Activated CD8-positive, alpha-beta memory T cell treated with anti-CD3 and anti-CD28 coated beads, Interleukin-2, amount 50 U/mL, for 24 hours (primary cell): ENCODE results near the gene ADRA1B.
"Not testable (repeated sequence)": the region's sequence is repeated elsewhere in the genome, so short reads cannot be mapped to it uniquely, and the experiment has no call there.

Source experiments
- DNase-seq: peaks from one replicate; pipeline ENCODE4 v3.0.0-alpha.2; 2020; ENCODE audit errors: extremely low read depth

ADRA1B gene

DNA sequence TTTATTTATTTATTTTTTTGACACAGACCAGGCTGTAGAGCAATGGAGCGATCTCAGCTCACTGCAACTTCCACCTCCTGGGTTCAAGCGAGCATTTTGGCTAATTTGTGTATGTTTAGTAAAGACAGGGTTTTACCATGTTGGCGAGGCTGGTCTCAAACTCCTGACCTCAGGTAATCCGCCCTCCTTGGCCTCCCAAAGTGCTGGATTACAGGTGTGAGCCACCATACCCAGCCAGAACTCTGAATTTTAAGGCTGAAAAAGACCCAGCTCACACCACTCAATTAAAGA is 49.5 kb downstream of the ADRA1B start:
- not testable (repeated sequence) for DNase-seq

DNA sequence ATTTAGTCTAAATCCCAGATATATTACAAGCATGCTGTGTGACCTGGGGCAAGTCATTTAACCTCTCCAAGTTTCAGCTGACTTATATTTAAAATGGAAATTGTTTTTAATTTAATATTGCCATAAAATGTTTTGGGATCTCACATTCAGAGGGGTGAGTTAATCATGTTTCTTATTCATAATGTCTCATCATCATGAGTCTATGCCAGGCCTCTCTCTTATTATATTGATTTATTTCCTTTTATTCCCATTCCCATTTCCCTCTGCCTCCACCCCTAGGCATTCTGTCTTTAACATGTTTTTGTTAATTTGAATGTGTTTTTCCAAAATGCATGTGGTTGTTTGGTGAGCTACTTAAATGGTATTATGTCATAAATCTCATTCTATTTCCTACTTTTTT is 53.7 kb downstream of the ADRA1B start:
- no peak for DNase-seq

DNA sequence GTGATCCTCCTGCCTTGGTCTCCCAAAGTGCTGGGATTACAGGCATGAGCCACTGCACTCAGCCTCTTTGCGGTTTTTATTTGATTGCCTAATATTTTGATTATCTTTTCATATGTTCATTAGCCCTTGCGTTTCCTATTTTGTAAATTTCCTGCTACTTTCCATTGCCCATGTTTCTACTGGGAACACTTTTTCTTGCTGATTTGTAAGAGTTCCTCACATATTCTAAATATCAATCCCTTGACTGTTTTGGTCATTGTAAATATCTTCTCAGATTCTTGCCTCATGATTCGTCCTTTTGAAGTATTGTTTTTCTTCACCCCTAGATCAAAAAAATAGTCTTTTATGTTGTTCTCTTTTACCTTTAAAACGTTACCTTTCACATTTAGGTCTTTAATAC is 54.8 kb downstream of the ADRA1B start:
- no peak for DNase-seq

DNA sequence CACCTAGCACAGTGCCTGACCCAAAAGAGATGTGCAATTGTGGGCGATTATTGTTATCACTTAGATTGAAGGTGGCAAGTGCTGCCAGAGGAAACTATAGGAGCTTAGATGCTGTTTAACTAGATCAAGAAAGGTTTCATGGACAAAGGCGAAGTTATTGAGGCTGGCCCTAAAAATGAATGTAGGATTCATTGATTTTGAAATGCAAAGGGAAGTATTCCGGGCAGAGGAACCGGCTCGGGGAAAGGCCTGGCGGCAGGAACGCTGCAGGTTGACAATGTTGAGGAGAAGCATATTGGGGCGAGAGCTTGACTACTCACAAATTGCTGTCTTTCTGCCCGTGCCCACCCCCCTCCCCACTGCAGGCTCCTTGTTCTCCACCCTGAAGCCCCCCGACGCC is 55.2 kb downstream of the ADRA1B start:
- DNase-seq = no peak

DNA sequence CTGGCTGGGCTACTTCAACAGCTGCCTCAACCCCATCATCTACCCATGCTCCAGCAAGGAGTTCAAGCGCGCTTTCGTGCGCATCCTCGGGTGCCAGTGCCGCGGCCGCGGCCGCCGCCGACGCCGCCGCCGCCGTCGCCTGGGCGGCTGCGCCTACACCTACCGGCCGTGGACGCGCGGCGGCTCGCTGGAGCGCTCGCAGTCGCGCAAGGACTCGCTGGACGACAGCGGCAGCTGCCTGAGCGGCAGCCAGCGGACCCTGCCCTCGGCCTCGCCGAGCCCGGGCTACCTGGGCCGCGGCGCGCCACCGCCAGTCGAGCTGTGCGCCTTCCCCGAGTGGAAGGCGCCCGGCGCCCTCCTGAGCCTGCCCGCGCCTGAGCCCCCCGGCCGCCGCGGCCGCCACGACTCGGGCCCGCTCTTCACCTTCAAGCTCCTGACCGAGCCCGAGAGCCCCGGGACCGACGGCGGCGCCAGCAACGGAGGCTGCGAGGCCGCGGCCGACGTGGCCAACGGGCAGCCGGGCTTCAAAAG is 55.7 kb downstream of the ADRA1B start:
- DNase-seq = no peak

DNA sequence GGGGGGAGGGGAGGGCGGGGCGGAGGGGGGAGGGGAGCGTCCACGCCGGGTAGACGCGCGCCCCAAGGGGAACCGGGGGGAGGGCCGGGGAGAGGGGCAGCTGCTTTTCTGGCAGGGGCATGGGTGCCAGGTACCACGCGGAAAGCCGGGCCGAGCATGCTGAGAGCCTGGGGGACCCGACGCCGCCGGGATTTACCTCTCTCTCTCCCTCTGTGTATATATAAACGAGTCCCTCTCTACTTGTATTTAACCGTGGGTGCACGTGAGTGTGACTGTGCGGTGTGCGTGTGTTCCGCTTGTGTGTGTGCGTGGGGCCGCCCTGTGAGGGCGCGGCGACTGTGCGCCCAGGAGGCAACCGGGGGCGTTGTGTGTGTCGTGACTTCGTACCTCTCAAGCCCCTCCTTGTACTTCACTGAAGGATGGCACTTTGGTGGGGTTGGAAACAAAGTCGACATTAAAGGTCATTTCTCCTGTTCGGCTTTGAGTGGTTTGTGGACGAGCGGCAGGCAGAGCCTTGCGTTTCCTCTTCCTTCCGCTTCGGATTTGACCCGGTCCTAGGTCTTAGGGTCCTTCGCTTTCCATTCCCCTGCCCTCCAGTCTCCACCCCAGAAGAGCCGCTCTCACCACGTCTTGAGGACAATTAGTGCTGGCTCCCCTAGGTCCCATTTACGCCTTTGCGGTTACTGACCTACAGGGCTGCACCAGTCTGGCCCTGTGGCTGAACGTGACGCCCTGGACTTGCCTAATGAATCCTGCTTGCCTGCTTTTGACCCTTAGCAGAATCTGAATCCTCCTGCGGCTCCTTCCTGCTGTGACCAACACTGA is 56.5 kb downstream of the ADRA1B start:
- no peak for DNase-seq

DNA sequence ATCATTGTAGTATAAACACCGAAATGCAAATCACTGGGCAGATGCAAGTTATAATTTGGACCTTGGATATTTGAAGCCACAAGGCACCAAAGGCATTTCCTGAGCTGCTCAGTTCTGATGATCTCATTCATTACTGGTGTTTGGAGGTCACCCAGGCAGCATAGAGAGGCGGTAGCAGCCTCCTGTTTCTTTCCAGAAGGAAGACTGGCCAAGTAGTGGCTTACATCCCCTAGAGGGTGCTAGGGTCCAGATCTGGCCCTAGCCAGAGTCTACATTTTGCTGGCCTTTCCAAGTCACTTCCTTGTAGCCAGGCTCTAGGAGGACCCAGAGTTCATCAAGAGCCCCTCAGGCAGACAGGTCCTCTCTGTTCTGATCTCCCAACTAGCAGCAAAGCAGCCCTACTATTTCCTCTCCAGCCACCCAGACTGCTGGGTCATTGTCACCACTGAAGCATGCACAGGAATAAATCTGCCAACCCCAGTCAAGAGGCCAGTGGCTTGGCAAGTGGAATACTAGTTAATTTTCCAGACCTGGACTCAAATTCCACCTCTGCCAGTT is 59.3 kb downstream of the ADRA1B start:
- no peak for DNase-seq

DNA sequence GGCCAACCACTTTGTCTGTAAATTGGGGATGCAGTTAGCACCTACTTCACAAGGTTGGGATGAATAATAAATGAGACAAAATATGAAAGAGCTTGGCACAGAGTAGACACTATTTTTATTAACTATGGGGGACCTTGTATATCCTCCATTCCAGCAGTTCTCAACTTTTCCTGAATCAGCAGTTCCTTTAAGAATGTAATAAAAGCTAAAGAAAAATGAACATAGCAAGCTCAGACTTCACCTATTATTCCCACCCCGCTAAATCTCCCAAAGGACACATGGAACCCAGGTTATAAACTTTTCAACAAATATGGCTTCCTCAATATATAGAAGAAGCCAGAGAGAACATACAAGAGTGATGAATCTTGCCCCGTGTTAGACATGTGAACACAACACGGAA is 60.6 kb downstream of the ADRA1B start:
- no peak for DNase-seq

DNA sequence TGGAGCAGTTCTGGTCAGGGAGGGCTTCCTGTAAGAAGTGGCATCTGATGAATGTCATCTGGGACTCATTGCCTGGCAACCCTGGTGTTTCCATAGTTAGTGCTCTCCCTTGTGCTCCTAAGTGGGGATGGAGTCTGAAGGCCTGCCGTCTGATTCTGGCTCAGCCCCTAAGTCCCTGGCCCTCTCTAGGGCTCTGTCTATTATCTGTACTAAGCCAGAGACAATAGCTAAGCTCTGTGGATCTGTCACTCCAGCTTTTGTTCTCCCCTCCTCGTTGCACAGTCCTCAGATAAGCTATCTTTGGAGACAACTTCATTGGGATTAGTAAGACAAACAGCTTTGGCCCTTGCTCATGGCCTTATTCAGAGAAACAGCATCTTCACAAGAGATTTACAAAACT is 62.1 kb downstream of the ADRA1B start:
- DNase-seq = no peak

DNA sequence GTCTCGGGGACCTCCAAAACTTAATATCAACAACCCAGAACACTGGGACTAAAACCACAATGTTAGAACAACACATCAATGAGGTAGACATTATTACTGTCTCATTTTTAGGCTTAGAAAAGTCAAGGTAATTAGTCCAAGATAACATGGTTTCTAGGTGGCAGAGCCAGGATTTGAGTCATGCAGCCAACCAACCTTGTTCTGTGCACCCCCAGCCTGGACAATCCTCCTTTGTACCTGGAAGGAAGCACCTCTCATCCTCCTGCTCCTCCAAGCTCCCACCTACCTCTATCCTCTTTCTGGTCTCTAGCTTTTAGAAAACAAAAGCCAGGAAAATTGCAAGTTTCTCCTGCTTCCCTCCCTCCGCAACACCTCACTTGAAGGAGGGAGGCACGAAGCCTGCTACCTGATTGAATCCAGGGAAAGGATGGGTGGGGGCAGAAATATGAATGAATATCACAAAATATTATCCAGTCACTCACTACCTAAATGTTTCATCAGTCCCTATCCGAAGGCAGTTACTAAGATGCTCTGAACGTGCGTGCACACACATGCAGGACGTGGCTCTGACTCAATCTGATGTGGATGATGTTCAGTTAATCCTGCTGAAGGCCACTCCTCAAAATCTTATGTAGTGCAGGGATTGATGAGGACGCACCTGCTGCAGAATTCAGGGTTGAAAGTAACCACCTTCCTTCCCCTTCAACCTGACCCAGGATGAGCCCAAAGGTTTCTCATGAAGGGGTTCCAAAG is 66.3 kb downstream of the ADRA1B start:
- no peak for DNase-seq

DNA sequence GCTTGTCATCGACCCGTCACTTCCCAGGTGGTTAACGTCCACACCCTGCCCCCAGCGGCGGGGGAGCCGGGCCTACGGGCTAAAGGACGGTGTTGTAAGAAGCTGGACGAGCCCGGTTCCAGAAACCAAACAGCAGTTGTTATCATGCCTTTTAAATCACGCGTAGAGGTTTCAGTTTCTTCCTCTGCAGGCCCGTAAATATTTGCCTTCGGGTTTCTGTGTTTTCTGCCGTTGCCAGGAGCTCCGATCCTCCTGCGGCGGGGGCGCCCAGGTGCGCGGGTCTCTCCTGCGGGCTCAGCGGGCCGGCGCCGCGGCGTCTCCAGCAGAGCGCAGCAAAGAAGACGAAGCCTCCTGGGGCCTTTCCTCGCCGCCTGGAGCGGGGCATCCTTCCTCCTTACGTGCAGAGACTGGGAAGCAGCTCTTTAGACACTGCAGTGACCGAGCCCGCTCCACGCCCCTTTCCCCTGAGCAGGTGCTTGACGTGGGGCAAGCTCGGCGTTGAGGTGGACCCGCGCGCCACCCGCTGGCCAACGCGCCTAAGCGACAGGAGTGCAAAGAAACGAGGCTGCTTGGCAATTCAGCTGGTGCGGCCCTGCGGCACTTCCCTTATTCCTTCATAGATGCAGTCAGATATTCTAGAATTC is 70.9 kb downstream of the ADRA1B start:
- DNase-seq = peak; percentile 39

DNA sequence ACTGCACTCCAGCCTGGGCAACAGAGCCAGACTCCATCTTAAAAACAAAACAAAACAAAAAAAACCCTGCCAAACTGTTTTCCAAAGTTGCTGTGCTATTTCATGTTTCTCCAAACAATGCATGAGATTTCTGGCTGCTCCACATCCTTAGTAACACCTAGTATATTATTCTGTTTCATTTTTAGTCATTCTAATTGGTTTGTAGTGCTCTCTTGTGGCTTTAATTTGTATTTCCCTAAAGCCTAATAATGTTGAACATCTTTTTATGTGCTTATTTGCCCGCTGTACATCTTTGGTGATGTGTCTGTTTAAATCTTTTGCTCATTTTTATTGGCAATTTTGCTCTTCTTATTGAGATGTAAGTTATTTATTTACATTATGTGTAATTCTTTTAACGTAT is 74.2 kb downstream of the ADRA1B start:
- no peak for DNase-seq

DNA sequence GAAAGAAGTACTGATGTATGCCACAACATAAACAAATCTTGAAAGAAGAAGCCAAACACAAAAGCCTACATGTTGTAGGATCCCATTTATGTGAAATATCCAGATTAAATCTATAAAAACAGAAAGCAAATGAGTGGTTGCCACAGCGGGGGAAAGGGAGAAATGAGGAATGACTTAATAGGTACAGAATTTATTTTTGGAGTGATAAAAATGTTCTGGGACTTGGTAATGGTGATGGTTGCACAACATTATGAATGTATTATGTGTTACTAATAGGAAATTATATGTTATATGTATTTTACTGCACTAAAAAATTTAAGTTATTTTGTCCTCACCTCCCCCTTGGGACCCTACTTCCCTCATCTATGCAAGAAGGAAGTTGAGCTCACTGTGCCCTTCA is 76.3 kb downstream of the ADRA1B start:
- DNase-seq = no peak

DNA sequence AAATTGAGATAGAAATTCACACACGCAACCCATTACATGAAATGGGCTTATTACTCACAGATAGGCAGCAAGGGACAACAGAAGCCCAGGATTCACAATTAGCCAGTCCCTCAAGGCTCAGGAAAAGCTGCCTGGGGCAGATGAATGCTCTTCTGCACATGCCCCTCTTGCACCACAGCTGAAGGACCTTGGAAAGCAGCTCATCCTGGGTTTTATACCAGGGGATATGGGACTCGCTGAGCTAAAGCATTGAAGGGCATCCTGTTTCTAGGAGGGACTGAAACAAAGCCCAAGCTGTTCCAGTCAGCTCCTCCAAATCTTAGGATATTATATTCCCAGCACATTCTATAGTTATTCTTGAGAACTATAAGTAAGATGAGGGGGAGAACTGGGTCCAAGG is 76.9 kb downstream of the ADRA1B start:
- DNase-seq = no peak

DNA sequence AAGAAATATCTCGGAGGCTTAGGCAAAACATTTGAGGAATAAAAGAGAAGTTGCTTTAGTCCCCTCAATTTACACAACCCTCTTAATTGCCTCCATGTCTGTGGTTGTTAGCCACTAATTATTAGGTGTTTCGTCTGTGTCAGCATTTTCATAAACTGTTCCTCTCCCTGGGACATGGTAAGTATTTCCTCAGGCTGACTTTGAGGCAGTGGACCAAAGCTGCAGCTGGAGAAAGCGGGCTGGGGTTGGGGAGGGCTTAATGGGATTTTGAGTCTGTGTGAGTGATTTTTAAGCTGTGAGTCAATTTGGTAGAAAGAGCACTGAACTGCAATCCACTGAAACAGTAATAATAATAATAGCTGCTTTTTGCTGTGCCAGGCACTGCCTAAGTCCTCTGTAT is 79.6 kb downstream of the ADRA1B start:
- DNase-seq = no peak

DNA sequence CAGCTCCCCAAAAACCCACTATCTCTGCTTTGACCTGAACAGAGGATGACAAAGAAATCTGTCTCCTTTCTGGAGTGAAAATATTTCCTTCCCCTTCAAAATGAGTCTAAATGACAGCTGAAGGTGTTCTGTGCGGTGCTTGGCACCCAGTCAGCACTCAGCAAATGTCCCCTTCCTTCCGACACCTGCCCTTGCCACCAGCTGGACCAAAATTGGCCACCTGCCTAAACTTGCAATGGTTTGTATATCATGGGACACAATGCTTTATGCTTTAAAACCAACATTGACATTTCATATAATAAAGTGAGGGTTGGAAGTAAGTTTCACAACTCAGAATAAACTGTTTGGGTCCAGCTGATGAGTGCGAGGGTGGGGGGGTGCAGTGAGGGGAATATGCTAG is 85.2 kb downstream of the ADRA1B start:
- DNase-seq = no peak

DNA sequence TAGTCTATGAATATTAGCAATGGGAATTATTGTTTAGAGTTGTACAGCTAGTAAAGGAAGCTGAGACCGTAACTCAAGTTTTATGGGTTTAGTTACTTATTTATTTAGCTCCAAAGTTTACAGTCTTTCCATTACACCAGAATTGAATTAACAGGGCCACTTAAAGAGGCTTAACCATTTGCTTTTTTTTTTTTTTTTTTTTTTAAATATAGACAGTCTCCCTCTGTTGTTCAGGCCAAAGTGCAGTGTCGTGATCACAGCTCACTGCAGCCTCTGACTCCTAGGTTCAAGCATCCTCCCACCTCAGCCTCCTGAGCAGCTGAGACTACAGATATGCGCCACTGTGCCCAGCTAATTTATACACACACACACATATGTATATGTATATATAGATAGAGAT is 91.2 kb downstream of the ADRA1B start:
- no peak for DNase-seq

DNA sequence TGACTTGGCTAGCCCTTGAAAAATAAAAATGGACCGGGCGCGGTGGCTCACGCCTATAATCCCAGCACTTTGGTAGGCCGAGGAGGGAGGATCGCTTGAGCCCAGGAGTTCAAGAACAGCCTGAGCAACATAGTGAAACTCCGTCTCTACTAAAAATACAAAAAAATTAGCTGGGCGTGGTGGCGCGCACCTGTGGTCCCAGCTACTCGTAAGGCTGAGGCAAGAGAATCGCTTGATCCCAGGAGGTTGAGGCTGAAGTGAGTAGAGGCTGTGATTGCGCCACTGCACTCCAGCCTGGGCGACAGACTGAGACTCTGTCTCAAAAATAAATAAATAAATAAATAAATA is 92.2 kb downstream of the ADRA1B start:
- not testable (repeated sequence) for DNase-seq

DNA sequence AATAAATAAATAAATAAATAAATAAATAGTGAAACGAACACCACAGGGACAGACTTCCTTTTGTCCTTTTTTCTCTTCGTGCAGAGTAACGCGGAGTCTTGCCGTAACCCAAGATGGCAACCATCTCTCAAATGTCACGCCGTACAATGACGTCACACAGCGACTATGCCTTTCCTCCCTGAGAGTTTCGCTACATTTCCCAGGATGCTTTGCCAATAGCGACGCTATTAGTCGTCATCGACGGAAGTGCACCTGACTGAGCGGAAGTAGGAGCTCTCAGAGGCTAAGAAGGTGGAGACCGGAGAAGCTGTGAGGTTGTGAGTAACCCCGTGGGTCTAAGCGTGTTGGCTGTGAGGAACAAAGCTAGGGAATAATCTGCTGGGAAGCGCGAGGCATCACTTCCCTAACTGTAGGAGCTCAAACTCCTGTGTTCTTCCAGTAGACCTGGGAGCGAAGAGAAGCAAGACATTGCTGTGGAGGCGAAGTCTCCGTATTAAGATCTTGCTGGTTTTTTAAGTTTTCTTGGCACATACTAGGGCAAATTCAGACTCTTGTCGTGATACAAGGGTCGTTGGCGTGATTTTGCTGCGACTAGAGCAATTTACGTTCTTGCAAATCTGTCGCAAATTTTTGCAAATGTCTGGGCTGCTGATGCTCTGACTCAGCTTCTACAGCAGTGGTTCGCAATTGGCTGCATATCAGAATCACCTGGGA is 92.8 kb downstream of the ADRA1B start, which contains the start of gene TTC1:
TTC1 (plus strand) TSS at position 263 of the 714 bp plus-strand sequence. CDS start 1,390 bp downstream, outside the sequence.
- peak; percentile 89 for DNase-seq

DNA sequence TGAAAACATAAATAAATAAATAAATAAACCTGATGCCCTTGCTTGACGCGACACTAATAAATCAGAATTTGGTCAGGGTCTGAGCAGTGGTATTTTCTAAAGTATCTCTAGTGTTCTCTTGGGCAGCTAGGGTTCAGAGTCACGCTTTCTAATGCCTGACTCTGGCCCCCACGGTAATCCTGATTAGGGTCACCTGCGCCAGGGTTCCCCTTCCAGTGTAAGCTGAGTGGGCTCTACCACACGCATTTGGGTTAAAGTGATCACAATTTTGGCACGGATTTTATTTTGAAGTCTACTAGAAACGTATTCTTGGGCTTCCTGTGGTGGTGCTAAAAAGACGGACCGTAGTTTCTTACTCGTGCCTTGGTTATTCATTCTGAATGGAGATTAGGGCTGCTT is 93.3 kb downstream of the ADRA1B start:
- DNase-seq = no peak

DNA sequence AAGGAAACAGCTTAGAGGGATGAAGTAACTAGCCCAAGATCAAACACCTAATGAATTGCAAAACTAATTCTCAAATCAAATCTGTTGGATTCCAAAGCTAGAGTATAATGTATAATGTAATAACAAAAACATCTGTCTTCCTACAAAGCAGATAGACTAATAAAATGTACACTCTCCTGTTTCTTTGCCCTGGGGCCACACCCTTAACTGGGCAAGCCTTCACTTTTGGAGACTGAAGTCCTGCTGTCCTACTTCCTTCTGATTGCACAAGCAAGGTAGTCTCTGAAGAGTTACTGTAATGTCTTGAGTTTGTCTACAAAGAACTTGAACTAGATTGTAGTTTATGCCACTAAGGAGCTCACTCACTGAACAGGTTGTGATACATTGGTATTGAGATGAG is 95.2 kb downstream of the ADRA1B start:
- no peak for DNase-seq

DNA sequence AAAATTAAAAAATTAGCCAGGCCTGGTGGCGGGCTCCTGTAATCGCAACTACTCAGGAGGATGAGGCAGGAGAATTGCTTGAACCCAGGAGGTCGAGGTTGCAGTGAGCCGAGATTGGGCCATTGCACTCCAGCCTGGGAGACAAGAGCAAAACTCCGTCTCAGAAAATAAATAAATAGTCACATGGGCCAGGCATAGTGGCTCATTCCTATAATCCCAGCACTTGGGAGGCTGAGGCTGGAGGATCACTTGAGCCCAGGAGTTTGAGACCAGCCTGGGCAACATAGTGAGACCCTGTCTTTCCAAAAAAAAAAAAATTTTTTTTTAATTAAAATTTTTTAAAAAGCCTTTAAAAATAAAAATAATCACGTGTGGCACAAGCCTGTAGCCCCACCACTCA is 97.9 kb downstream of the ADRA1B start:
- DNase-seq = not testable (repeated sequence)
